DOHH2 (cell line): ENCODE measurements around the gene PI16.

ENCODE experiments used
- EZH2phosphoT487 ChIP-seq: fragments of 200-600 bp; sonication (generic); IDR thresholded peaks from 2 replicates; pipeline ENCODE4 v1.6.1; 2017; ENCODE audit warnings: borderline replicate concordance, mild to moderate bottlenecking, antibody characterized with exemption, low read length, moderate library complexity, mixed read lengths
- TF ChIP-seq, protein P1 (sequence below): fragments of 200-600 bp; sonication (generic); IDR thresholded peaks from one replicate; pipeline ENCODE4 v1.5.1; 2014; ENCODE audit warnings: antibody characterized with exemption, mild to moderate bottlenecking, low read depth, low read length; ENCODE audit not compliant: poor library complexity, severe bottlenecking

DNA sequence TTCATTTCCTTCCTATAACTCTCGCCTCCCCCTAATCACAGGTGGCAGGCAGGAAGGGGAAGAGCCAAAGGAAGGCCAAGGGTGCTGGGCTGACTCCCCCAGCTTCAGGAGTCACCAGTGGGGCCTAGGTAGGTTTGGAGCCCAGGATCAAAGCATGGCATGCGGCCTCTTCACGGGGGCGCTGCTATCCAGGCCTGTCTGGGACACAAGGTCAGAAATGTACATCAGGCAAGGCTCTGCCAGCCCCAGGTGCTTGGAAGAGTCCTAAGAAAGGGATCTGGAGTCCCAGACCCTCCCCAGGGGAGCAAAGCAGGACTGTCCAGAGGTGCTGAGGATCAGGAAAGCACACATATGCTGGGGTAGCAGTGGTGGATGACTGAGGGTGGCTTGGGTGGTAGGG, 10.4 kb downstream of the PI16 start:
- TF ChIP-seq, protein P1, sequence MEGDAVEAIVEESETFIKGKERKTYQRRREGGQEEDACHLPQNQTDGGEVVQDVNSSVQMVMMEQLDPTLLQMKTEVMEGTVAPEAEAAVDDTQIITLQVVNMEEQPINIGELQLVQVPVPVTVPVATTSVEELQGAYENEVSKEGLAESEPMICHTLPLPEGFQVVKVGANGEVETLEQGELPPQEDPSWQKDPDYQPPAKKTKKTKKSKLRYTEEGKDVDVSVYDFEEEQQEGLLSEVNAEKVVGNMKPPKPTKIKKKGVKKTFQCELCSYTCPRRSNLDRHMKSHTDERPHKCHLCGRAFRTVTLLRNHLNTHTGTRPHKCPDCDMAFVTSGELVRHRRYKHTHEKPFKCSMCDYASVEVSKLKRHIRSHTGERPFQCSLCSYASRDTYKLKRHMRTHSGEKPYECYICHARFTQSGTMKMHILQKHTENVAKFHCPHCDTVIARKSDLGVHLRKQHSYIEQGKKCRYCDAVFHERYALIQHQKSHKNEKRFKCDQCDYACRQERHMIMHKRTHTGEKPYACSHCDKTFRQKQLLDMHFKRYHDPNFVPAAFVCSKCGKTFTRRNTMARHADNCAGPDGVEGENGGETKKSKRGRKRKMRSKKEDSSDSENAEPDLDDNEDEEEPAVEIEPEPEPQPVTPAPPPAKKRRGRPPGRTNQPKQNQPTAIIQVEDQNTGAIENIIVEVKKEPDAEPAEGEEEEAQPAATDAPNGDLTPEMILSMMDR: no peak
- TF ChIP-seq EZH2phosphoT487: no peak
